ENCODE measurements around the gene C2orf69.

Gene C2orf69

GRCh38 chr2:199914372-199914958 is 3.4 kb downstream of the C2orf69 start:
- DNase-seq: no peak

GRCh38 chr2:199916980-199917379 is 5.9 kb downstream of the C2orf69 start:
- no peak for DNase-seq

- no peak for DNase-seq
Observed at GRCh38 chr2:199922856-199923255, 11.8 kb downstream of the C2orf69 start.

- DNase-seq: no peak
Observed at GRCh38 chr2:199923924-199924323, 12.8 kb downstream of the C2orf69 start.

GRCh38 chr2:199926806-199927205 is 15.7 kb downstream of the C2orf69 start:
- no peak for DNase-seq

- no peak for DNase-seq
Observed at GRCh38 chr2:199928226-199928625, 17.1 kb downstream of the C2orf69 start.

GRCh38 chr2:199928626-199929025 is 17.5 kb downstream of the C2orf69 start:
- no peak for DNase-seq

GRCh38 chr2:199929262-199929661 is 18.2 kb downstream of the C2orf69 start:
- no peak for DNase-seq

GRCh38 chr2:199932312-199932855 is 21.3 kb downstream of the C2orf69 start:
- DNase-seq: peak; percentile 36

GRCh38 chr2:199933466-199933865 is 22.4 kb downstream of the C2orf69 start:
- DNase-seq: no peak

GRCh38 chr2:199936554-199936953 is 25.5 kb downstream of the C2orf69 start:
- no peak for DNase-seq

- DNase-seq: no peak
Observed at GRCh38 chr2:199940373-199940772, 29.3 kb downstream of the C2orf69 start.

- DNase-seq: no peak
Observed at GRCh38 chr2:199943373-199943772, 32.3 kb downstream of the C2orf69 start.

- no peak for DNase-seq
Observed at GRCh38 chr2:199946196-199946595, 35.1 kb downstream of the C2orf69 start.

GRCh38 chr2:199946836-199947235 is 35.7 kb downstream of the C2orf69 start:
- DNase-seq: no peak

- DNase-seq: no peak
Observed at GRCh38 chr2:199950396-199950795, 39.3 kb downstream of the C2orf69 start.

GRCh38 chr2:199951023-199951422 is 39.9 kb downstream of the C2orf69 start:
- no peak for DNase-seq

GRCh38 chr2:199955007-199955338 is 43.9 kb downstream of the C2orf69 start:
- no peak for DNase-seq

- peak; percentile 90 for DNase-seq
Observed at GRCh38 chr2:199955339-199956061, 44.4 kb downstream of the C2orf69 start, which contains the start of the genes MAIP1 and TYW5. TSS of gene MAIP1 (plus strand) at chr2:199955582. CDS start at chr2:199955799, 217 bp downstream. TSS of gene TYW5 (minus strand) at chr2:199955491. CDS start at chr2:199955470, 21 bp downstream.

GRCh38 chr2:199956062-199956380 is 44.9 kb downstream of the C2orf69 start:
- DNase-seq: no peak

- DNase-seq: no peak
Observed at GRCh38 chr2:199958014-199958413, 46.9 kb downstream of the C2orf69 start.

GRCh38 chr2:199962203-199962602 is 51.1 kb downstream of the C2orf69 start:
- DNase-seq: no peak

- DNase-seq: no peak
Observed at GRCh38 chr2:199966405-199966804, 55.3 kb downstream of the C2orf69 start.

GRCh38 chr2:199966976-199967375 is 55.9 kb downstream of the C2orf69 start:
- DNase-seq: no peak

- DNase-seq: no peak
Observed at GRCh38 chr2:199968126-199968525, 57.0 kb downstream of the C2orf69 start.

Data from femur (tissue), 1 donor.